Smooth muscle cell (in vitro differentiated cells): ENCODE results near the gene IPO13. TPM values are rescaled to one million over a fixed set of nuclear protein-coding genes. Genes with fewer than 3 reads are reported as not detected.

Source experiments
- DNase-seq: peaks from one replicate; lab custom pipeline; 2025; ENCODE audit not compliant: unreplicated experiment; lab: John Stamatoyannopoulos, UW
- H2AFZ ChIP-seq: fragments of 200-600 bp; sonication (generic); 2 replicates; pipeline ENCODE4 v1.6.0; 2016; ENCODE audit warnings: antibody characterized with exemption, low read depth, mild to moderate bottlenecking
- H3F3A ChIP-seq: fragments of 200-600 bp; sonication (generic); 2 replicates; pipeline ENCODE4 v1.6.0; 2017; ENCODE audit warnings: antibody characterized with exemption, low read depth
- H3K27ac ChIP-seq: fragments of 200-600 bp; sonication (generic); 2 replicates; pipeline ENCODE4 v1.5.1; 2016; ENCODE audit warnings: low read depth, mild to moderate bottlenecking
- H3K27me3 ChIP-seq: fragments of 200-600 bp; sonication (generic); 2 replicates; pipeline ENCODE4 v1.6.1; 2016; ENCODE audit warnings: low read depth, mild to moderate bottlenecking
- H3K36me3 ChIP-seq: fragments of 200-600 bp; sonication (generic); 2 replicates; pipeline ENCODE4 v1.5.1; 2016; ENCODE audit warnings: low read depth
- H3K4me1 ChIP-seq: fragments of 200-600 bp; sonication (generic); 2 replicates; pipeline ENCODE4 v1.5.1; 2016; ENCODE audit warnings: low read depth
- H3K4me2 ChIP-seq: fragments of 200-600 bp; sonication (generic); 2 replicates; pipeline ENCODE4 v1.6.0; 2016; ENCODE audit warnings: mild to moderate bottlenecking
- H3K4me3 ChIP-seq: fragments of 200-600 bp; sonication (generic); 2 replicates; pipeline ENCODE4 v1.5.1; 2016; ENCODE audit warnings: mild to moderate bottlenecking
- H3K79me2 ChIP-seq: fragments of 200-600 bp; sonication (generic); 2 replicates; pipeline ENCODE4 v1.6.0; 2016; ENCODE audit warnings: low read depth, mild to moderate bottlenecking
- H3K9ac ChIP-seq: fragments of 200-600 bp; sonication (generic); 2 replicates; pipeline ENCODE4 v1.6.0; 2016; ENCODE audit warnings: low read depth
- H3K9me3 ChIP-seq: fragments of 200-600 bp; sonication (generic); replicated peaks from 2 replicates; pipeline ENCODE4 v1.5.1; 2016; ENCODE audit warnings: low read depth
- H4K20me1 ChIP-seq: fragments of 200-600 bp; sonication (generic); 2 replicates; pipeline ENCODE4 v1.6.0; 2016; ENCODE audit warnings: low read depth
- WGBS: methylation state at CpG from one replicate; pipeline ENCODE4 v1.1.7; 2016; ENCODE audit warnings: low lambda C conversion rate; 5-methylcytosine and 5-hydroxymethylcytosine counted together
- polyA plus RNA-seq: library from polyadenylated mRNA; unstranded; fragments of >200 nt; fragmentation: Nextera tagmentation; extraction: Ambion mirVana; gene quantifications from 2 replicates; pipeline ENCODE4 v1.2.1, GENCODE V29; 2016
- total RNA-seq: library from RNA; depleted of rRNA; stranded (reverse); fragments of >200 nt; gene quantifications from 2 replicates; pipeline ENCODE4 v1.2.3, GENCODE V29; 2014
- TF ChIP-seq, protein P1 (sequence below): fragments of 200-600 bp; sonication (generic); IDR thresholded peaks from 2 replicates; pipeline ENCODE4 v1.5.1; 2017; ENCODE audit warnings: borderline replicate concordance, mild to moderate bottlenecking, antibody characterized with exemption; ENCODE audit not compliant: insufficient read depth, poor library complexity, severe bottlenecking

The IPO13 gene
- total and polyA plus RNA-seq, 2 experiments from 2014 or later, result 10.4 to 21.2 TPM

DNA sequence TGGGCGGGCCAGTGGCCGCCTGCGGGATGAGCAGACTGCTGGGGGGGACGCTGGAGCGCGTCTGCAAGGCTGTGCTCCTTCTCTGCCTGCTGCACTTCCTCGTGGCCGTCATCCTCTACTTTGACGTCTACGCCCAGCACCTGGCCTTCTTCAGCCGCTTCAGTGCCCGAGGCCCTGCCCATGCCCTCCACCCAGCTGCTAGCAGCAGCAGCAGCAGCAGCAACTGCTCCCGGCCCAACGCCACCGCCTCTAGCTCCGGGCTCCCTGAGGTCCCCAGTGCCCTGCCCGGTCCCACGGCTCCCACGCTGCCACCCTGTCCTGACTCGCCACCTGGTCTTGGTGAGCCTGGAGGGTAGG, 34.4 kb downstream of the IPO13 start:
- Histone ChIP-seq H3K79me2 (peaks cover 18% of the 10 kb centered on the region), H3K4me2 (no peak overlapping the region), H3K9ac (no peak overlapping the region), H3K27ac (no peak overlapping the region), H3K4me3 (no peak overlapping the region), H3F3A (peaks cover 14% of the 10 kb centered on the region), H3K27me3 (no peaks in the 10 kb centered on the region), H2AFZ (no peak overlapping the region), H3K4me1 (peaks cover 7% of the 10 kb centered on the region), H3K9me3 (no peaks in the 10 kb centered on the region), H3K36me3 (no peaks in the 10 kb centered on the region), H4K20me1 (peaks cover 71% of the 10 kb centered on the region)
- WGBS, result 92% methylated on average over 20 of the region's 20 CpGs
- no peak for DNase-seq
- TF ChIP-seq, protein P1, sequence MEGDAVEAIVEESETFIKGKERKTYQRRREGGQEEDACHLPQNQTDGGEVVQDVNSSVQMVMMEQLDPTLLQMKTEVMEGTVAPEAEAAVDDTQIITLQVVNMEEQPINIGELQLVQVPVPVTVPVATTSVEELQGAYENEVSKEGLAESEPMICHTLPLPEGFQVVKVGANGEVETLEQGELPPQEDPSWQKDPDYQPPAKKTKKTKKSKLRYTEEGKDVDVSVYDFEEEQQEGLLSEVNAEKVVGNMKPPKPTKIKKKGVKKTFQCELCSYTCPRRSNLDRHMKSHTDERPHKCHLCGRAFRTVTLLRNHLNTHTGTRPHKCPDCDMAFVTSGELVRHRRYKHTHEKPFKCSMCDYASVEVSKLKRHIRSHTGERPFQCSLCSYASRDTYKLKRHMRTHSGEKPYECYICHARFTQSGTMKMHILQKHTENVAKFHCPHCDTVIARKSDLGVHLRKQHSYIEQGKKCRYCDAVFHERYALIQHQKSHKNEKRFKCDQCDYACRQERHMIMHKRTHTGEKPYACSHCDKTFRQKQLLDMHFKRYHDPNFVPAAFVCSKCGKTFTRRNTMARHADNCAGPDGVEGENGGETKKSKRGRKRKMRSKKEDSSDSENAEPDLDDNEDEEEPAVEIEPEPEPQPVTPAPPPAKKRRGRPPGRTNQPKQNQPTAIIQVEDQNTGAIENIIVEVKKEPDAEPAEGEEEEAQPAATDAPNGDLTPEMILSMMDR, result no peak

DNA sequence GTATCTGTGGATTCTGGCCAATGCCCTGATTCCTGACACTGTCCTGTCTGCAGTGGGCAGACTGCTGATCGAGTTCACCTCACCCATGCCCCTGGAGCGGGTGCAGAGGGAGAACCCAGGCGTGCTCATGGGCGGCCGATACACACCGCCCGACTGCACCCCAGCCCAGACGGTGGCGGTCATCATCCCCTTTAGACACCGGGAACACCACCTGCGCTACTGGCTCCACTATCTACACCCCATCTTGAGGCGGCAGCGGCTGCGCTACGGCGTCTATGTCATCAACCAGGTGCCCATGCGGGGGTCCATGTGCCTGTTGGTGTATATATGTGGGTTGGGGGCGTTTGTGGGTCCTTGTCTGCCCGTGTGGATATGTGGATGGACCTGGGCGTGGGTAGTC, 34.9 kb downstream of the IPO13 start:
- H3K27ac ChIP-seq, result no peak overlapping the region

DNA sequence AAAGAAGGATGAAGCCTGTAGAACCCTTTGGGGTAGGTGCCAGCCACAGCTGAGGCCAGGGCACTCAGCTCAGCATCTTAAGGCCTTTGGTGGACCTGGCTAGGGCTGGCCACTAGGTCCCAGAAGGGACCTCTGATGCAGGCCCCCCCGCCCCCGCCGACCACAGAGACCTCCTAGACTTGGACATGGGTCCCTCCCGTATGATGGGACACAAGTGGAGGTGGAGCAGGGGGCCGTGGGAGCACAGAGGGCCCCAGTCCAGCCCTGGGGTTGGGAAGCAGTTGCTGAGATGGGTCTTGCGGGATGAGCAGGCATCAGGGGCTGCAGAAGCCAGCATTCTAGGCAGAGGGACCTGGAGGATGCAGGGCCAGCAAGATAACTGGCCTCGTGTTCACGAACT, 35.5 kb downstream of the IPO13 start:
- no peak overlapping the region for H3K9ac ChIP-seq
- no peaks in the 10 kb centered on the region for H3K27me3 ChIP-seq
- H3K4me1 ChIP-seq, result peaks cover 7% of the 10 kb centered on the region
- H3K27ac ChIP-seq, result no peak overlapping the region
- H3K4me2 ChIP-seq, result no peak overlapping the region
- DNase-seq, result no peak
- 96% methylated on average over 8 of the region's 8 CpGs for WGBS
- no peak overlapping the region for H2AFZ ChIP-seq
- H4K20me1 ChIP-seq, result peaks cover 60% of the 10 kb centered on the region
- H3K79me2 ChIP-seq, result peaks cover 10% of the 10 kb centered on the region
- no peaks in the 10 kb centered on the region for H3K9me3 ChIP-seq
- H3F3A ChIP-seq, result peaks cover 12% of the 10 kb centered on the region
- H3K36me3 ChIP-seq, result no peaks in the 10 kb centered on the region
- no peak overlapping the region for H3K4me3 ChIP-seq
- TF ChIP-seq, protein P1, result no peak

More for the DNA sequence above, 34.9 kb downstream of the IPO13 start:
- no peaks in the 10 kb centered on the region for H3K9me3 ChIP-seq
- TF ChIP-seq, protein P1, result no peak
- H3K36me3 ChIP-seq, result no peaks in the 10 kb centered on the region
- no peak for DNase-seq
- H3F3A ChIP-seq, result peaks cover 14% of the 10 kb centered on the region
- 98% methylated on average over 20 of the region's 20 CpGs for WGBS
- H4K20me1 ChIP-seq, result peaks cover 66% of the 10 kb centered on the region
- no peak overlapping the region for H3K9ac ChIP-seq
- H2AFZ ChIP-seq, result no peak overlapping the region
- no peaks in the 10 kb centered on the region for H3K27me3 ChIP-seq
- H3K4me3 ChIP-seq, result no peak overlapping the region
- peaks cover 14% of the 10 kb centered on the region for H3K79me2 ChIP-seq
- no peak overlapping the region for H3K4me2 ChIP-seq
- peaks cover 7% of the 10 kb centered on the region for H3K4me1 ChIP-seq

- WGBS, result 92% methylated on average over 15 of the region's 15 CpGs
- H3K36me3 ChIP-seq, result no peaks in the 10 kb centered on the region
- H3K9ac ChIP-seq, result no peak overlapping the region
- H3K27me3 ChIP-seq, result no peaks in the 10 kb centered on the region
- peaks cover 54% of the 10 kb centered on the region for H4K20me1 ChIP-seq
- H3K4me2 ChIP-seq, result no peak overlapping the region
- no peak overlapping the region for H3K4me3 ChIP-seq
- H3K79me2 ChIP-seq, result peaks cover 10% of the 10 kb centered on the region
- H3F3A ChIP-seq, result peaks cover 12% of the 10 kb centered on the region
- no peak for DNase-seq
- TF ChIP-seq, protein P1, result no peak
- no peaks in the 10 kb centered on the region for H3K9me3 ChIP-seq
- H2AFZ ChIP-seq, result no peak overlapping the region
- no peak overlapping the region for H3K27ac ChIP-seq
- peaks cover 7% of the 10 kb centered on the region for H3K4me1 ChIP-seq
Measured at GRCh38 chr1:43982808-43983207, 36.1 kb downstream of the IPO13 start.
